ENCODE measurements around the gene CLCA1.
A peak's percentile ranks its signal among the peaks of the same experiment; 100 is the strongest.

CLCA1 gene

GRCh38 chr1:86487131-86487810, 18.5 kb downstream of the CLCA1 start:
- peak; percentile 61 to 93 for DNase-seq (ENCODE audit: low read depth in 2 of 2)
- TF ChIP-seq CTCF (IDR thresholded peaks at IDR 0.05; ENCODE audit: low read depth, low read length) = no peak
- H3K4me3 ChIP-seq (replicated peaks in 1 of 2; ENCODE audit: low read depth in 2 of 2, low read length in 2 of 2) = no peak overlapping the region

DNA sequence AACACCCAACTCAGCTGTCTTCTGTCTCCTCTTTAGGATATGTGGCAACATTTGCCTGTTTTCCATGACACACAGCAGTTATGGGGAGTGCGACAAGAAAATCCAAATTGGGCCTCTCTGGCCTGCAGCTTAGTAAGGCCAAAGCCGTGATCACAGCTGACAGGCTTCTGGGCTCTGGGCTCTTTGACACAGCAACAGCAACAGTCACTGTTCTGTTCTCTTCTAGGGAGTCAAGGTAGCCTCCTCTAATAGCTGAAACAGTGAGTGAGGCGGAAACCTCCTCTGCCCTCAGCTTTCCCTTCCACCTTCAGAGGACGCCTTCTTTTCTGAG, 19.0 kb downstream of the CLCA1 start:
- no peak for TF ChIP-seq CTCF (IDR thresholded peaks at IDR 0.05; ENCODE audit: low read depth, low read length)
- no peak overlapping the region for H3K4me3 ChIP-seq (replicated peaks in 1 of 2; ENCODE audit: low read depth in 2 of 2, low read length in 2 of 2)
- no peak for DNase-seq (ENCODE audit: low read depth in 2 of 2)

- no peak for DNase-seq (ENCODE audit: low read depth in 2 of 2)
- no peak overlapping the region for H3K4me3 ChIP-seq (replicated peaks in 1 of 2; ENCODE audit: low read depth in 2 of 2, low read length in 2 of 2)
- no peak for TF ChIP-seq CTCF (IDR thresholded peaks at IDR 0.05; ENCODE audit: low read depth, low read length)
These were observed 20.6 kb downstream of the CLCA1 start for GRCh38 chr1:86489242-86489878.

DNA sequence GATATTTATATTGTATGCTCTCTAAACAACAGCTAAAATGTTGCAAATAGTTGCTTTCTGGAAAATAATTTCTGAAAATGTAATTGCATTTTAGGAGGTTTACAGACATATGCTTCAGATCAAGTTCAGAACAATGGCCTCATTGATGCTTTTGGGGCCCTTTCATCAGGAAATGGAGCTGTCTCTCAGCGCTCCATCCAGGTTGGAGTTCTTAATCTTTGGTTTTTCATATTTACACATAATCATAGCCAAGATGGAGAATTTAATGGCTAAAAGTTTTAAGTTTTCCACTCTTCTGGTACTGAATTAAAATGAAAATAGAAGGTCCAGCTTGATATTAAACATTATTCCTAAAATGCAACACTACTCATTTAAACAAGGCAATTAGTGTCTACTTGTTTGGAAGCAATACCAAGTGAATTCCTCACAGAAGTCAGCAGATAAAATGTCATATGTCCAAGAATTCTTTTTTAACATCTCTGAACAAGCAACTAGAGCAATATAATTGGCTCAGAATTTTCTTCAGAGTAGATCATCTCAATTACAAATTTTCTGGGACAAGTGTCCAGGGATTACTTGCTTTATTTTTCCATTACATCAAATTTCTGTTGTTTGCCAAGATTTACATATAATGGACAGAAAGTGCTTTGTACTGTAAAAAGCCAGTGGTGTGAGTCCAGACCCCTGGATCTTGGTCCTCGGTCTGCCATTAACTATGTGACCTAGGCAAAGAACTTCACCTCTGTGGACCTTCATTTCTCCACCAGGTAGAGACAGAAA, 22.6 kb downstream of the CLCA1 start:
- TF ChIP-seq CTCF (IDR thresholded peaks at IDR 0.05; ENCODE audit: low read depth, low read length) = no peak
- DNase-seq (ENCODE audit: low read depth in 2 of 2) = no peak
- H3K4me3 ChIP-seq (replicated peaks in 1 of 2; ENCODE audit: low read depth in 2 of 2, low read length in 2 of 2) = no peak overlapping the region

DNA sequence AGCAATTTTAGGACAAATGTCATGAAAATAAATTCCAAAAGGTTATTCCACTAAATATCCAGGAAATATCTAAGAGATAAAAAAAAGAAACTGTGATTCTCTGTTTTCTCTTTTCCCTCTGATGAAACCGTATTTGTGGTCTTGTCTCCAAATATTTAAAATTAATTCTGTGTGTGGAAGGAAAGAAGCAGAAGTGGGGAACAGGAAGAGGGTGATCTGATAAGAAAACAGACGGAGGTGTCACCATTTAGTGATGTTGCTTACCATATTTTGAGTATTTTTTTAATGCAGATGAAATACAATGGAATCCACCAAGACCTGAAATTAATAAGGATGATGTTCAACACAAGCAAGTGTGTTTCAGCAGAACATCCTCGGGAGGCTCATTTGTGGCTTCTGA, 29.6 kb downstream of the CLCA1 start:
- TF ChIP-seq CTCF (IDR thresholded peaks at IDR 0.05; ENCODE audit: low read depth, low read length) = no peak
- H3K4me3 ChIP-seq (replicated peaks in 1 of 2; ENCODE audit: low read depth in 2 of 2, low read length in 2 of 2) = no peak overlapping the region
- DNase-seq (ENCODE audit: low read depth in 2 of 2) = no peak

- peak; percentile 41 to 56 for DNase-seq (ENCODE audit: low read depth in 2 of 2)
- H3K4me3 ChIP-seq (replicated peaks in 1 of 2; ENCODE audit: low read depth in 2 of 2, low read length in 2 of 2) = no peak overlapping the region
- TF ChIP-seq CTCF (IDR thresholded peaks at IDR 0.05; ENCODE audit: low read depth, low read length) = peak; percentile 82
These were observed 31.4 kb downstream of the CLCA1 start for GRCh38 chr1:86499987-86500593.

Measured in cardiac fibroblast (primary cell).